RWPE2 (cell line): ENCODE data around the gene SFSWAP.

ENCODE experiments used
- ATAC-seq: fragments of 200-7000 bp; cut with Tn5 transposase; 3 replicates; pipeline ENCODE4 v1.9.1; 2021; ENCODE audit warnings: low read depth
- DNase-seq: peaks from one replicate; pipeline ENCODE4 v3.0.0-alpha.2; 2020; ENCODE audit warnings: low spot score
- H3K27ac ChIP-seq: fragments of 450-650 bp; 2 replicates; pipeline ENCODE4 v1.5.1; 2017; ENCODE audit warnings: mild to moderate bottlenecking; ENCODE audit not compliant: poor library complexity, severe bottlenecking
- H3K27me3 ChIP-seq: fragments of 250-450 bp; sonication (Bioruptor Pico); 2 replicates; pipeline ENCODE4 v1.5.1; 2021; ENCODE audit warnings: mild to moderate bottlenecking, moderate library complexity; ENCODE audit not compliant: insufficient read depth, poor library complexity, severe bottlenecking
- H3K36me3 ChIP-seq: fragments of 250-450 bp; sonication (Bioruptor Pico); 2 replicates; pipeline ENCODE4 v1.5.1; 2020; ENCODE audit warnings: low read depth, mild to moderate bottlenecking, moderate library complexity
- H3K4me1 ChIP-seq: fragments of 250-450 bp; sonication (Bioruptor Pico); 2 replicates; pipeline ENCODE4 v1.5.1; 2021; ENCODE audit warnings: mild to moderate bottlenecking, moderate library complexity; ENCODE audit not compliant: insufficient read depth, poor library complexity, severe bottlenecking
- H3K4me3 ChIP-seq: fragments of 250-450 bp; sonication (Bioruptor Pico); 2 replicates; pipeline ENCODE4 v1.5.1; 2021; ENCODE audit warnings: mild to moderate bottlenecking, moderate library complexity; ENCODE audit not compliant: severe bottlenecking
- H3K9me3 ChIP-seq: fragments of 250-450 bp; sonication (Bioruptor Pico); 2 replicates; pipeline ENCODE4 v1.5.1; 2021; ENCODE audit warnings: mild to moderate bottlenecking, moderate library complexity; ENCODE audit not compliant: severe bottlenecking
- TF ChIP-seq, protein P1 (sequence below): fragments of 450-650 bp; IDR thresholded peaks from one replicate; pipeline ENCODE4 v1.5.1; 2017; ENCODE audit warnings: mild to moderate bottlenecking, moderate library complexity; ENCODE audit not compliant: poor library complexity, severe bottlenecking

SFSWAP gene

DNA sequence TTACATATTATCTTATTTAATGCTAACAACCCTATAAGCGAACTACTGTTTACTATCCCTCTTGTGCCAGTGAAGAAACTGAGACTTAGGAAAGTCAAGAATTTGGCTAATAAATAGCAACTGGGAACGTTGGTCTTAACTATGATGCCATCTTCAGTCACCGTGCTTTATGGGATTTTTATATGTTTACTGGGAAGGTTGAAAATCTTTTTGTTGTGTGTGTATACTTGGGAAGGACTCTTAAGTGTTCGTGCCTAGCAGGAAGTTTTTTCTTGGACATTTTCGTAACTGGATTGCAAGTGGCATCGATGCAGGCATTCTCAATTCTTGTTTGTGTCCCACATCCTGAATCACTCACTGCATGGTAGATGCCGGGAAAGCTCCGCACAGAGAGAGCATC, 9.4 kb downstream of the SFSWAP start:
- ATAC-seq (no peak), DNase-seq (no peak)
- H3K4me3 ChIP-seq, result no peak overlapping the region
- no peaks in the 10 kb centered on the region for H3K27me3 ChIP-seq
- TF ChIP-seq, protein P1, sequence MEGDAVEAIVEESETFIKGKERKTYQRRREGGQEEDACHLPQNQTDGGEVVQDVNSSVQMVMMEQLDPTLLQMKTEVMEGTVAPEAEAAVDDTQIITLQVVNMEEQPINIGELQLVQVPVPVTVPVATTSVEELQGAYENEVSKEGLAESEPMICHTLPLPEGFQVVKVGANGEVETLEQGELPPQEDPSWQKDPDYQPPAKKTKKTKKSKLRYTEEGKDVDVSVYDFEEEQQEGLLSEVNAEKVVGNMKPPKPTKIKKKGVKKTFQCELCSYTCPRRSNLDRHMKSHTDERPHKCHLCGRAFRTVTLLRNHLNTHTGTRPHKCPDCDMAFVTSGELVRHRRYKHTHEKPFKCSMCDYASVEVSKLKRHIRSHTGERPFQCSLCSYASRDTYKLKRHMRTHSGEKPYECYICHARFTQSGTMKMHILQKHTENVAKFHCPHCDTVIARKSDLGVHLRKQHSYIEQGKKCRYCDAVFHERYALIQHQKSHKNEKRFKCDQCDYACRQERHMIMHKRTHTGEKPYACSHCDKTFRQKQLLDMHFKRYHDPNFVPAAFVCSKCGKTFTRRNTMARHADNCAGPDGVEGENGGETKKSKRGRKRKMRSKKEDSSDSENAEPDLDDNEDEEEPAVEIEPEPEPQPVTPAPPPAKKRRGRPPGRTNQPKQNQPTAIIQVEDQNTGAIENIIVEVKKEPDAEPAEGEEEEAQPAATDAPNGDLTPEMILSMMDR, result no peak
- H3K4me1 ChIP-seq, result peaks cover 13% of the 10 kb centered on the region
- H3K36me3 ChIP-seq, result peaks cover 95% of the 10 kb centered on the region
- H3K9me3 ChIP-seq, result no peaks in the 10 kb centered on the region
- peak overlapping the region; percentile 49 for H3K27ac ChIP-seq

DNA sequence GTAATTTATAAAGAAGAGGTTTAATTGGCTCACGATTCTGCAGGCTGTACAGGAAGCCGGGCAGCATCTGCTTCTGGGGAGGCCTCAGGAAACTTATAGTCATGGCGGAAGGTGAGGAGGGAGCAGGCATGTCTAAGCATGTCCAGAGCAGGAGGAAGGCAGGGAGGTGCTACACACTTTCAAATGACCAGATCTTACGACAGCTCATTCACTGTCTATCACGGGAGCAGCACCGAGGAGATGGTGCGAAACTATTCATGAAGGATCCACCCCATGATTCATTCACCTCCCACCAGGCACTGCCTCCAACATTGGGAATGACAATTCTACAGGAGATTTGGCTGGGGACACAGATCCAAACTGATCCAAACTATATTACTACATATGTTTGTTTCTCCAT, 10.0 kb downstream of the SFSWAP start:
- peak; percentile 55 for DNase-seq

DNA sequence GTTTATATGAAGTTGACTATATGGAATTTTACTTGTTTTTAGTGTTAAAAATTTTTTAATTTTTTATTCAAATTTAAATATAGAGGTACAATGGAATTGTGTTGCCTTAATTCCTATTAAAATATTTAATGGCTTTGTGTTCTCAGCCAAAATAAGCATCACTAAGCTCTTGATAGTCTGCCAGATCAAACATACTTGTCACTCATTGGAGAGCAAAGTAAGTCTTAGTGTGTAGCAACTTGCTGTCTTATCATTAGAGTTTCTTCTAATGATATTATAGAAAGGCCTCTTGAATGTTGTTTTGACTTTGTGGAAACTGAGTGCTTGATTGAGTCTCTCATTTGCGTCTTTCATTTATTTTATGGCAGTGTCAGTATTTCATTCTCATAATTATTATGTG, 10.7 kb downstream of the SFSWAP start:
- H3K27me3 ChIP-seq, result no peaks in the 10 kb centered on the region
- H3K4me1 ChIP-seq, result peaks cover 13% of the 10 kb centered on the region
- no peak overlapping the region for H3K4me3 ChIP-seq
- TF ChIP-seq, protein P1, result no peak
- DNase-seq (no peak), ATAC-seq (no peak)
- peaks cover 95% of the 10 kb centered on the region for H3K36me3 ChIP-seq
- H3K27ac ChIP-seq, result peak overlapping the region; percentile 49
- H3K9me3 ChIP-seq, result no peaks in the 10 kb centered on the region

More for the DNA sequence above, 10.0 kb downstream of the SFSWAP start:
- H3K36me3 ChIP-seq, result peaks cover 95% of the 10 kb centered on the region
- peak; percentile 97 for ATAC-seq
- TF ChIP-seq, protein P1, result no peak
- peak overlapping the region; percentile 49 for H3K27ac ChIP-seq
- no peaks in the 10 kb centered on the region for H3K27me3 ChIP-seq
- no peaks in the 10 kb centered on the region for H3K9me3 ChIP-seq
- H3K4me3 ChIP-seq, result no peak overlapping the region
- peaks cover 13% of the 10 kb centered on the region for H3K4me1 ChIP-seq

DNA sequence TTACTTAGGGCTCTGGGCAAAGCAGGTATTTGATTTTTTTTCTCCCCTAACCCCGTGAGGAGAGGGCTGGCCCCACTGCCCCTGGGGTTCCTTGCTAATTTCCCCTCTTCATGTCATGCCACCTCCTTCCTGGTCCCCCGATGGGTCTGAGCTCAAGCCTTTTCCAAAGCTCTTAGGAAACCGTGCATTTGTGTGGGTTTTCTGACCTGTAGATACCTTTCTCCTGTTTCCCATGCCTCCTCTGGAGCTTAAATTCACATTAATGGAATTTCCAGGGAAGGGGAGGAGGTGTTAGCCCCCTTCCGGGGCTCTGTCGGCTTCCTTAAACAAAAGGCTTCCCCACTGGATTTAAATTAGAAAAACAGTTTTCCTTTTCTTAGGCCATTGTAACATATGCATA, 12.6 kb downstream of the SFSWAP start:
- H3K27ac ChIP-seq, result no peak overlapping the region
- peaks cover 13% of the 10 kb centered on the region for H3K4me1 ChIP-seq
- ATAC-seq (no peak), DNase-seq (no peak)
- no peaks in the 10 kb centered on the region for H3K27me3 ChIP-seq
- TF ChIP-seq, protein P1, result no peak
- H3K36me3 ChIP-seq, result peaks cover 95% of the 10 kb centered on the region
- H3K9me3 ChIP-seq, result no peaks in the 10 kb centered on the region
- no peak overlapping the region for H3K4me3 ChIP-seq

DNA sequence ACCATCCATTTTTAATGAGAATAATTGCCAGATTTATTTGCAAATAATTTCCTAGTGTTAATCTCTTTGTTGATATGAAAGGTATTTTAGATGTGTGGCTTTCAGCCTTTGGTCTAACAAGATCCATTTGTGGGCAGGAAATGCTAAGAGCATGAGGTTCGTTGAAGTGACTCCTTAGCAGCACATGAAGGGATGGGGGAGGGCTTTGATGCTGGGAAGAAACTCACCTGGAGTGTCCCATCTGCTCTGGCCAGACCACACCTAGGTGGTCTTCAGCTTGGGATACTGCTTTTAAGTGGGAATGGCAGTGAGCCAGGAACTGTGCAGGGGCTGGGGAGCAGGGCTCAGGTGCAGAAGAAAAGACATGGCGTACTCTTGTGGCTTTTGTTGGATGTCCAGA, 13.6 kb downstream of the SFSWAP start:
- Histone ChIP-seq H3K4me3 (no peak overlapping the region), H3K27ac (no peak overlapping the region), H3K27me3 (no peaks in the 10 kb centered on the region), H3K36me3 (peaks cover 95% of the 10 kb centered on the region), H3K4me1 (peaks cover 13% of the 10 kb centered on the region), H3K9me3 (no peaks in the 10 kb centered on the region)
- no peak for ATAC-seq
- TF ChIP-seq, protein P1, result no peak
- DNase-seq, result no peak
